NB4 (cell line): Measurements from ENCODE around the gene GPR139.

Experiments used
- CTCF ChIP-seq: IDR thresholded peaks from one replicate; pipeline ENCODE4 v1.5.1; 2012; ENCODE audit warnings: low read depth, low read length
- POLR2A ChIP-seq: IDR thresholded peaks from 2 replicates; pipeline ENCODE4 v1.6.1; 2011; ENCODE audit warnings: mild to moderate bottlenecking; ENCODE audit not compliant: insufficient read length; ENCODE audit errors: extremely low read depth

DNA sequence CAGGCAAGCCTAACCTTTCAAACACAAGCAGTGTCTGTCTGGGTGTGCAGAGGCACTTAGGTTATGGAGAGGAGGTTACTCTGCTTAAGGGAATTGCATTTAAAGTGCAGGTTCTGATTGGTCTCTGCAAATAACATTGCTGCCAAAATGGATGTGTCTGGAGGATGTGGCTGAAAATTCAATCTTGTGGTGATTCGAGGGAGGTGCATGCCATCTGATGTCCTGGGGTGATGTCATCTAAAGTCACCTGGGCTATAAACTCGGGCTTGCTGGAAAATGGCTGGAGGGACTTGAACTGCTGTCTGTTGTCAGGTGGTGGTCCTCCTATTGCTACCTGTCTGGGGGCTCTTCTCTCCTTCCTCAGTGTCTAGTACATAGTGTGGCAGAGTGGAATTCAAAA lies 28.3 kb upstream of the GPR139 start:
- no peak for TF ChIP-seq CTCF
- TF ChIP-seq POLR2A = no peak
